Rectal smooth muscle tissue (tissue), 1 donor: ENCODE measurements around the gene CKS2.
A peak's percentile ranks its signal among the peaks of the same experiment; 100 is the strongest.
"Not testable (repeated sequence)": the region's sequence is repeated elsewhere in the genome, so short reads cannot be mapped to it uniquely, and the experiment has no call there.

ENCODE experiments used
- H3K27ac ChIP-seq: one replicate; pipeline ENCODE4 v1.7.0; 2013; ENCODE audit warnings: low read depth, low read length, inconsistent platforms
- H3K27me3 ChIP-seq: one replicate; pipeline ENCODE4 v1.7.0; 2013; ENCODE audit warnings: low read length; ENCODE audit not compliant: control insufficient read depth, insufficient read depth
- H3K36me3 ChIP-seq: one replicate; pipeline ENCODE4 v1.7.0; 2013; ENCODE audit warnings: low read length; ENCODE audit not compliant: control insufficient read depth, insufficient read depth
- H3K4me1 ChIP-seq: one replicate; pipeline ENCODE4 v1.7.0; 2013; ENCODE audit warnings: low read length; ENCODE audit not compliant: control insufficient read depth, insufficient read depth
- H3K4me3 ChIP-seq: one replicate; pipeline ENCODE4 v1.7.0; 2013; ENCODE audit warnings: low read length
- H3K9ac ChIP-seq: one replicate; pipeline ENCODE4 v1.7.0; 2013; ENCODE audit warnings: low read length

CKS2 gene

GRCh38 chr9:89293014-89293413 lies 18.0 kb upstream of the CKS2 start:
- no peak overlapping the region for H3K4me3 ChIP-seq
- H3K27ac ChIP-seq: no peak overlapping the region
- H3K36me3 ChIP-seq: no peaks in the 10 kb centered on the region
- no peaks in the 10 kb centered on the region for H3K4me1 ChIP-seq
- H3K27me3 ChIP-seq: no peaks in the 10 kb centered on the region
- no peak overlapping the region for H3K9ac ChIP-seq

- Histone ChIP-seq H3K36me3 (no peaks in the 10 kb centered on the region), H3K27ac (no peak overlapping the region), H3K9ac (no peak overlapping the region), H3K4me3 (no peak overlapping the region), H3K4me1 (no peaks in the 10 kb centered on the region), H3K27me3 (no peaks in the 10 kb centered on the region)
These were observed 15.6 kb upstream of the CKS2 start for GRCh38 chr9:89295400-89295799.

GRCh38 chr9:89301996-89302395 lies 9.0 kb upstream of the CKS2 start:
- H3K4me1 ChIP-seq, H3K9ac ChIP-seq, H3K4me3 ChIP-seq, H3K36me3 ChIP-seq, H3K27ac ChIP-seq, H3K27me3 ChIP-seq: not testable (repeated sequence)

- Histone ChIP-seq H3K27me3 (no peaks in the 10 kb centered on the region), H3K4me3 (no peak overlapping the region), H3K4me1 (no peaks in the 10 kb centered on the region), H3K36me3 (no peaks in the 10 kb centered on the region), H3K27ac (no peak overlapping the region), H3K9ac (no peak overlapping the region)
These were observed 6.8 kb upstream of the CKS2 start for GRCh38 chr9:89304020-89304833.

- H3K36me3 ChIP-seq: no peaks in the 10 kb centered on the region
- no peak overlapping the region for H3K27ac ChIP-seq
- peaks cover 3% of the 10 kb centered on the region for H3K4me1 ChIP-seq
- H3K4me3 ChIP-seq: no peak overlapping the region
- H3K9ac ChIP-seq: no peak overlapping the region
- H3K27me3 ChIP-seq: no peaks in the 10 kb centered on the region
These were observed 6.2 kb upstream of the CKS2 start for GRCh38 chr9:89304834-89305188.

GRCh38 chr9:89305868-89306267 lies 5.1 kb upstream of the CKS2 start:
- Histone ChIP-seq H3K27me3 (no peaks in the 10 kb centered on the region), H3K9ac (no peak overlapping the region), H3K4me3 (no peak overlapping the region), H3K4me1 (peaks cover 6% of the 10 kb centered on the region), H3K36me3 (no peaks in the 10 kb centered on the region), H3K27ac (no peak overlapping the region)

- H3K27ac ChIP-seq: no peak overlapping the region
- no peaks in the 10 kb centered on the region for H3K36me3 ChIP-seq
- peaks cover 12% of the 10 kb centered on the region for H3K4me1 ChIP-seq
- no peak overlapping the region for H3K9ac ChIP-seq
- H3K27me3 ChIP-seq: no peaks in the 10 kb centered on the region
- peak overlapping the region; percentile 84 for H3K4me3 ChIP-seq
These were observed 1.8 kb upstream of the CKS2 start for GRCh38 chr9:89309166-89309565.

- peak overlapping the region; percentile 84 for H3K4me3 ChIP-seq
- peak overlapping the region; percentile 82 for H3K9ac ChIP-seq
- peaks cover 12% of the 10 kb centered on the region for H3K4me1 ChIP-seq
- no peaks in the 10 kb centered on the region for H3K27me3 ChIP-seq
- H3K27ac ChIP-seq: peak overlapping the region; percentile 99
- no peaks in the 10 kb centered on the region for H3K36me3 ChIP-seq
These were observed 1.2 kb upstream of the CKS2 start for GRCh38 chr9:89309608-89310474.

- no peaks in the 10 kb centered on the region for H3K27me3 ChIP-seq
- peak overlapping the region; percentile 70 for H3K4me3 ChIP-seq
- peak overlapping the region; percentile 99 for H3K27ac ChIP-seq
- H3K4me1 ChIP-seq: peaks cover 12% of the 10 kb centered on the region
- H3K36me3 ChIP-seq: no peaks in the 10 kb centered on the region
- no peak overlapping the region for H3K9ac ChIP-seq
These were observed 589 bp downstream of the CKS2 start for GRCh38 chr9:89311346-89312221.

- H3K4me3 ChIP-seq: peak overlapping the region; percentile 70
- no peaks in the 10 kb centered on the region for H3K27me3 ChIP-seq
- no peaks in the 10 kb centered on the region for H3K36me3 ChIP-seq
- H3K27ac ChIP-seq: no peak overlapping the region
- H3K9ac ChIP-seq: no peak overlapping the region
- peaks cover 12% of the 10 kb centered on the region for H3K4me1 ChIP-seq
These were observed 1.2 kb downstream of the CKS2 start for GRCh38 chr9:89312222-89312571.

GRCh38 chr9:89313842-89314241 lies 2.8 kb downstream of the CKS2 start:
- no peaks in the 10 kb centered on the region for H3K27me3 ChIP-seq
- no peak overlapping the region for H3K4me3 ChIP-seq
- peaks cover 12% of the 10 kb centered on the region for H3K4me1 ChIP-seq
- no peak overlapping the region for H3K27ac ChIP-seq
- H3K36me3 ChIP-seq: no peaks in the 10 kb centered on the region
- no peak overlapping the region for H3K9ac ChIP-seq

- no peak overlapping the region for H3K9ac ChIP-seq
These were observed 4.0 kb downstream of the CKS2 start for GRCh38 chr9:89314955-89315354.

More at GRCh38 chr9:89314955-89315354, 4.0 kb downstream of the CKS2 start:
- no peaks in the 10 kb centered on the region for H3K36me3 ChIP-seq
- H3K4me1 ChIP-seq: peaks cover 16% of the 10 kb centered on the region
- H3K4me3 ChIP-seq: no peak overlapping the region
- no peaks in the 10 kb centered on the region for H3K27me3 ChIP-seq
- H3K27ac ChIP-seq: no peak overlapping the region
